Progenitor cell of endocrine pancreas (in vitro differentiated cells): ENCODE measurements around the gene METRN. TPM values are rescaled to one million over a fixed set of nuclear protein-coding genes. Genes with fewer than 3 reads are reported as not detected.

Experiments
- DNase-seq: peaks from one replicate; pipeline ENCODE4 v3.0.0; 2021; ENCODE audit warnings: low spot score; ENCODE audit not compliant: unreplicated experiment
- H3K27ac Mint-ChIP-seq: 2 replicates; pipeline ENCODE4 v1.8.0; 2021; ENCODE audit warnings: mild to moderate bottlenecking, moderate library complexity, mixed read lengths
- H3K27me3 Mint-ChIP-seq: 2 replicates; pipeline ENCODE4 v1.8.0; 2021; ENCODE audit warnings: mixed read lengths
- H3K36me3 Mint-ChIP-seq: 2 replicates; pipeline ENCODE4 v1.8.0; 2022; ENCODE audit warnings: mixed read lengths; ENCODE audit not compliant: insufficient read depth
- H3K4me1 Mint-ChIP-seq: 2 replicates; pipeline ENCODE4 v1.8.0; 2021; ENCODE audit warnings: low read depth, mixed read lengths
- H3K4me3 Mint-ChIP-seq: 2 replicates; pipeline ENCODE4 v1.8.0; 2021; ENCODE audit warnings: low read depth, mild to moderate bottlenecking, moderate library complexity, mixed read lengths
- H3K9me3 Mint-ChIP-seq: 2 replicates; pipeline ENCODE4 v1.8.0; 2021; ENCODE audit warnings: low read depth, mixed read lengths
- CTCF ChIP-seq: fragments of 200-600 bp; sonication (generic); IDR thresholded peaks from one replicate; pipeline ENCODE4 v1.5.0; 2021; ENCODE audit warnings: antibody characterized with exemption, mild to moderate bottlenecking; ENCODE audit not compliant: unreplicated experiment
- total RNA-seq: library from RNA; stranded (reverse); gene quantifications from 2 replicates; pipeline ENCODE4 v1.2.1, GENCODE V29; 2021

Gene METRN
- total RNA-seq, 1 donor from 2014 or later = 107 TPM

- Mint-ChIP-seq H3K27me3 (no peaks in the 10 kb centered on the region), H3K36me3 (no peaks in the 10 kb centered on the region), H3K4me3 (no peak overlapping the region), H3K4me1 (no peaks in the 10 kb centered on the region), H3K27ac (no peak overlapping the region), H3K9me3 (no peaks in the 10 kb centered on the region)
- no peak for DNase-seq
- no peak for TF ChIP-seq CTCF
Measured at GRCh38 chr16:766008-766819, 51.3 kb downstream of the METRN start.

GRCh38 chr16:766820-767640 lies 52.1 kb downstream of the METRN start:
- H3K36me3 Mint-ChIP-seq = no peaks in the 10 kb centered on the region

GRCh38 chr16:767743-768235 lies 52.9 kb downstream of the METRN start:
- H3K27ac Mint-ChIP-seq = no peak overlapping the region
- DNase-seq = no peak
- H3K27me3 Mint-ChIP-seq = no peaks in the 10 kb centered on the region
- H3K36me3 Mint-ChIP-seq = no peaks in the 10 kb centered on the region
- no peaks in the 10 kb centered on the region for H3K4me1 Mint-ChIP-seq
- no peak for TF ChIP-seq CTCF
- no peaks in the 10 kb centered on the region for H3K9me3 Mint-ChIP-seq
- no peak overlapping the region for H3K4me3 Mint-ChIP-seq

More at GRCh38 chr16:766820-767640, 52.1 kb downstream of the METRN start:
- Mint-ChIP-seq H3K4me1 (no peaks in the 10 kb centered on the region), H3K27ac (no peak overlapping the region), H3K27me3 (no peaks in the 10 kb centered on the region), H3K4me3 (no peak overlapping the region), H3K9me3 (no peaks in the 10 kb centered on the region)
- no peak for TF ChIP-seq CTCF
- DNase-seq = no peak

- Mint-ChIP-seq H3K4me1 (no peaks in the 10 kb centered on the region), H3K9me3 (no peaks in the 10 kb centered on the region), H3K4me3 (no peak overlapping the region), H3K27ac (no peak overlapping the region), H3K36me3 (no peaks in the 10 kb centered on the region), H3K27me3 (no peaks in the 10 kb centered on the region)
- no peak for DNase-seq
- TF ChIP-seq CTCF = no peak
Measured at GRCh38 chr16:768428-768827, 53.5 kb downstream of the METRN start.

Other genes starting within 250 kb of the METRN start
- gene CAPN15, start 187.4 kb upstream of the METRN start, total RNA-seq = 53.9 and 57.4 TPM in 2 replicates
- gene PRR35, start 154.7 kb upstream of the METRN start, total RNA-seq = not detected in 2 replicates
- gene NHLRC4, start 148.1 kb upstream of the METRN start, total RNA-seq = 0.51 and 1.4 TPM in 2 replicates
- 109 TPM in 2 replicates for gene PIGQ, start 145.2 kb upstream of the METRN start, total RNA-seq
- 29.0 and 30.6 TPM in 2 replicates for gene RAB40C, start 125.1 kb upstream of the METRN start, total RNA-seq
- gene WFIKKN1, start 84.1 kb upstream of the METRN start, total RNA-seq = 37.2 and 42.8 TPM in 2 replicates
- 59.3 and 64.0 TPM in 2 replicates for gene METTL26, start 78.8 kb upstream of the METRN start, total RNA-seq
- gene MCRIP2, start 73.3 kb upstream of the METRN start, total RNA-seq = 26.3 and 31.4 TPM in 2 replicates
- gene WDR90, start 65.8 kb upstream of the METRN start, total RNA-seq = 109 and 117 TPM in 2 replicates
- gene RHOT2, start 47.0 kb upstream of the METRN start, total RNA-seq = 153 and 167 TPM in 2 replicates
- 5.0 and 5.2 TPM in 2 replicates for gene RHBDL1, start 39.4 kb upstream of the METRN start, total RNA-seq
- gene STUB1, start 34.7 kb upstream of the METRN start, total RNA-seq = 76.8 and 87.1 TPM in 2 replicates
- 52.2 and 55.1 TPM in 2 replicates for gene JMJD8, start 30.8 kb upstream of the METRN start, total RNA-seq
- gene WDR24, start 24.7 kb upstream of the METRN start, total RNA-seq = 18.1 and 18.9 TPM in 2 replicates
- 4.3 TPM in 2 replicates for gene FBXL16, start 9.3 kb upstream of the METRN start, total RNA-seq
- 44.2 and 44.9 TPM in 2 replicates for gene ANTKMT, start 6.0 kb downstream of the METRN start, total RNA-seq
- gene CCDC78, start 11.3 kb downstream of the METRN start, total RNA-seq = 2.5 and 3.2 TPM in 2 replicates
- gene HAGHL, start 12.0 kb downstream of the METRN start, total RNA-seq = 8.1 and 9.2 TPM in 2 replicates
- gene CIAO3, start 25.9 kb downstream of the METRN start, total RNA-seq = 44.0 and 46.5 TPM in 2 replicates
- gene MSLN, start 45.6 kb downstream of the METRN start, total RNA-seq = 0.50 TPM in 1 of 2 replicates, not detected in the other
- 23.5 and 26.8 TPM in 2 replicates for gene RPUSD1, start 73.3 kb downstream of the METRN start, total RNA-seq
- 90.0 and 99.3 TPM in 2 replicates for gene CHTF18, start 73.5 kb downstream of the METRN start, total RNA-seq
- not detected in 2 replicates for gene GNG13, start 85.6 kb downstream of the METRN start, total RNA-seq